BJ (cell line): ENCODE results near the gene GPR18. TPM values are rescaled to one million over a fixed set of nuclear protein-coding genes. Genes with fewer than 3 reads are reported as not detected.

Source experiments
- CTCF ChIA-PET: fragments of 350-600 bp; formaldehyde crosslinking; extraction: SDS; loops from one replicate; lab custom pipeline; 2021; ENCODE audit warnings: antibody characterized with exemption, inconsistent platforms; lab: Yijun Ruan, JAX
- POLR2A ChIA-PET: fragments of 300-600 bp; sonication (Branson Sonifier 250); formaldehyde crosslinking; extraction: SDS; loops from one replicate; lab custom pipeline; 2021; ENCODE audit warnings: antibody characterized with exemption; lab: Charles Lee
- DNase-seq: peaks from one replicate; pipeline ENCODE4 v3.0.0-alpha.2; 2011; ENCODE audit warnings: low read depth
- H3K27me3 ChIP-seq: 2 replicates; pipeline ENCODE4 v1.6.0; 2011; ENCODE audit warnings: low read length; ENCODE audit not compliant: control insufficient read depth, insufficient read depth
- H3K36me3 ChIP-seq: 2 replicates; pipeline ENCODE4 v1.5.1; 2011; ENCODE audit warnings: low read length; ENCODE audit not compliant: control insufficient read depth, insufficient read depth
- H3K4me3 ChIP-seq: 2 replicates; pipeline ENCODE4 v1.5.1; 2011; ENCODE audit warnings: low read depth, mild to moderate bottlenecking, control low read depth, low read length
- CTCF ChIP-seq: IDR thresholded peaks from 2 replicates; pipeline ENCODE4 v1.5.1; 2011; ENCODE audit warnings: low read depth, mild to moderate bottlenecking, control low read depth, inconsistent platforms, low read length, moderate library complexity; ENCODE audit not compliant: insufficient read depth
- polyA plus RNA-seq: library from polyadenylated mRNA; depleted of rRNA; stranded (reverse); fragments of >200 nt; gene quantifications from 2 replicates; pipeline ENCODE4 v1.2.3, GENCODE V29; 2011

Gene GPR18
- polyA plus RNA-seq, 1 experiment, result not detected

GRCh38 chr13:99275093-99275469, 16.9 kb upstream of the GPR18 start:
- TF ChIP-seq CTCF, result no peak
- Histone ChIP-seq H3K36me3 (0 out of 2 replicates have a peak, but pooled peaks cover 2% of the 10 kb centered on the region), H3K4me3 (no peak overlapping the region), H3K27me3 (no peaks in the 10 kb centered on the region)
- POLR2A ChIA-PET, result interaction anchor here (0.7 kb wide), 1 partner anchor 142 kb away, joined by 3 read pairs; no protein-coding TSS in a partner anchor
- CTCF ChIA-PET, result interaction anchor here (0.9 to 12.0 kb wide), 7 partner anchors 9 to 167 kb away, joined by 3 to 283 read pairs (median 4); partner anchors contain the start of gene UBAC2
- DNase-seq, result no peak

- CTCF ChIA-PET, result interaction anchor here (12.0 kb wide), 1 partner anchor 164 kb away, joined by 283 read pairs; no protein-coding TSS in a partner anchor
- POLR2A ChIA-PET, result no interaction called here
- DNase-seq, result no peak
- no peaks in the 10 kb centered on the region for H3K27me3 ChIP-seq
- 0 out of 2 replicates have a peak, but pooled peaks cover 2% of the 10 kb centered on the region for H3K36me3 ChIP-seq
- H3K4me3 ChIP-seq, result no peak overlapping the region
- TF ChIP-seq CTCF, result no peak
Measured at GRCh38 chr13:99273128-99273527, 14.9 kb upstream of the GPR18 start.

- CTCF ChIA-PET, result interaction anchor here (0.6 to 12.0 kb wide), 3 partner anchors 95 to 165 kb away, joined by 3 to 283 read pairs (median 267); no protein-coding TSS in a partner anchor
- Histone ChIP-seq H3K27me3 (no peaks in the 10 kb centered on the region), H3K4me3 (no peak overlapping the region), H3K36me3 (0 out of 2 replicates have a peak, but pooled peaks cover 2% of the 10 kb centered on the region)
- no peak for DNase-seq
- TF ChIP-seq CTCF, result no peak
- POLR2A ChIA-PET, result no interaction called here
Measured at GRCh38 chr13:99272481-99272880, 14.3 kb upstream of the GPR18 start.

- 0 out of 2 replicates have a peak, but pooled peaks cover 2% of the 10 kb centered on the region for H3K36me3 ChIP-seq
- DNase-seq, result no peak
- H3K27me3 ChIP-seq, result no peaks in the 10 kb centered on the region
- POLR2A ChIA-PET, result no interaction called here
- no peak overlapping the region for H3K4me3 ChIP-seq
- CTCF ChIA-PET, result interaction anchor here (2.8 to 12.0 kb wide), 4 partner anchors 11 to 166 kb away, joined by 14 to 283 read pairs (median 141); no protein-coding TSS in a partner anchor
- TF ChIP-seq CTCF, result no peak
Measured at GRCh38 chr13:99271249-99271648, 13.1 kb upstream of the GPR18 start.

- no peaks in the 10 kb centered on the region for H3K27me3 ChIP-seq
- 0 out of 2 replicates have a peak, but pooled peaks cover 2% of the 10 kb centered on the region for H3K36me3 ChIP-seq
- no peak for TF ChIP-seq CTCF
- no peak for DNase-seq
- ChIA-PET CTCF (interaction anchor here (0.8 to 12.0 kb wide), 16 partner anchors 10 to 167 kb away, joined by 3 to 283 read pairs (median 7); partner anchors contain the start of gene UBAC2), POLR2A (no interaction called here)
- no peak overlapping the region for H3K4me3 ChIP-seq
Measured at GRCh38 chr13:99270518-99270917, 12.3 kb upstream of the GPR18 start.
